Measurements from ENCODE around the gene RIPPLY1.

DNA sequence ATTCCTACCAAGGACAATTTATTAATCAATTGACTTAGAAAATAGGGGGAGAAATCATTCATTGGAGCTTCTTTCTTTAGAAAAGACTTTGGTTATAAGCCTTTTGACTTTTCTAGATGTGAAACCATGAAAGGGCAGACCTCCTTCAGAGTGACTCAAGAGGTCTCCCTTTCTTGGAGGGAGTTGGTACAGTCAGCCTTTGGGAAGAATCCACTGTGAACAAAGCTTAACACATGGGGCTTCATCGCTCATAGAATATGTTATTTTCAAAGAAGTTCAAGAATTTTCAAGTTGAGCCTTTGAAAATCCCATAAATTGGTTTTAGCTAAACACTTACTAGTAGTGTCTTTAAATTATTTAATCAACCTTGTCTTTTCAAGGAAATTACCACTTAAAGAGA, 28.0 kb downstream of the RIPPLY1 start:
- no peak for TF ChIP-seq CTCF (IDR thresholded peaks at IDR 0.05)
- TF ChIP-seq POLR2A (IDR thresholded peaks at IDR 0.05), result no peak
